GM13976 (cell line): ENCODE measurements around the gene MYBBP1A.

Source experiments
- DNase-seq: peaks from one replicate; pipeline ENCODE4 v3.0.0; 2012; ENCODE audit warnings: low spot score
- CTCF ChIP-seq: IDR thresholded peaks from 2 replicates; pipeline ENCODE4 v1.5.1; 2012; ENCODE audit warnings: borderline replicate concordance, mild to moderate bottlenecking; ENCODE audit not compliant: insufficient read depth; ENCODE audit errors: extremely low read depth, missing control alignments, control extremely low read depth
- in situ Hi-C: fragments of 300-500 bp; cut with MboI; formaldehyde crosslinking; loops from one replicate; pipeline ENCODE4 v1.12.0; 2022; ENCODE audit warnings: low sequenced_read_pairs, mixed read lengths, inconsistent platforms; ENCODE audit not compliant: unreplicated experiment

The MYBBP1A gene

GRCh38 chr17:4509923-4510617 lies 45.1 kb downstream of the MYBBP1A start:
- TF ChIP-seq CTCF, result no peak
- no peak for DNase-seq
- in situ Hi-C loops, result no loop called here

GRCh38 chr17:4509401-4509800 lies 45.8 kb downstream of the MYBBP1A start:
- no peak for TF ChIP-seq CTCF
- in situ Hi-C loops, result no loop called here
- peak; percentile 68 for DNase-seq

DNA sequence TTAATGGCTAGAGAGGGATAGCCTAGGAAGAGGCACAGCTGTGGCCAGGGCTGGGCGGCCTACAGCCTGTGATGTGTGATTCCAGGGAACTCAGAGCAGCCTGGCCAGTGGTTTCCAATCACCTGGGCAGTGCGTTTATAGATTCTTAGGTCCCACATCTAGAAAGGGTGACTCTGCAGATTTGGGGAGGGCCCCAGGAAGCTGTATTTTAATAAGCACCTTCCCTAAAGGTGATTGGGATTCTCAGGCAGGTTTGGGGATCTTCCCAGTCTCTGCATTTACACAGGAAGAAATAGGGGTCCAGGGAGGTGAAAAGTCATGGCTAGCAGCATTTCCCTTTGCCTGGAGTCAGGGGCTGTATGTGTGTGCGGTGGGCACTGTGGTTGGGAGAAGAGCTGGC lies 47.0 kb downstream of the MYBBP1A start:
- in situ Hi-C loops, result no loop called here
- no peak for TF ChIP-seq CTCF
- DNase-seq, result no peak

DNA sequence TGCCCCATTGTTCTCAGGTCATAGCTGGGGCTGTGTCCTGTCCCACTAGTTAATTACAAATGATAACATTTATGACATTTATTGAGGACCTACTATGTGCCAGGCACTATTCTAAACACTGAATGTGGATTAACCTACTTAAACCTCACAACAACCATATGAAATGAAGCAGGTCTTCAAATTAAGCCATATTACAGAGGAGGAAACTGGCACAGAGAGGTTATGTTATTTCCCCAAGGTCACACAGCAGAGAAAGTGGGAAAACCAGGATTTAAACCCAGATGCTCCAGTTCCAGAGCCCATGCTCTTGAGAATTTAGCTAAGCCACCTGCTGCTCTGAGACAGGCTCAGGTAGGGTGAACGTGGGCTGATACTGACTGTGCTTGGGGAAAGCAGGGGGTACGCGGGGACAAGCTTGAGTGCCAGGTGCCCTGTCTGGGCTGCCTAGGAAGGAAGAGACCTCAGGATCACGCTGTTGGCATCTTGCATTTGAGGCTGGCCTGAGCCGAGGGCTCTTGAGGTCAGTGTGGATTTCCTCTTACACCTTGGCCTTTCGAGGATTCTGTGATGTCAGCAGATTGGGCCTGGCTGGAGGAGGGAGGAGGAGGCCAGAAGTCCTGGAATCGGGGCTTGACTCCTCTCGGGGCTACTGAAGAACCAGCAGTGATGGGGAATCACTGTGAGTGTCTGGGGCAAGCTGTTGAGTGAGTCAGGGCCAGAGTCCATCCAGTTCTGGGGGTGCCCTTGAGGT lies 47.6 kb downstream of the MYBBP1A start:
- in situ Hi-C loops, result no loop called here
- TF ChIP-seq CTCF, result no peak
- DNase-seq, result no peak

GRCh38 chr17:4506892-4507291 lies 48.3 kb downstream of the MYBBP1A start:
- no peak for TF ChIP-seq CTCF
- DNase-seq, result no peak
- in situ Hi-C loops, result no loop called here

DNA sequence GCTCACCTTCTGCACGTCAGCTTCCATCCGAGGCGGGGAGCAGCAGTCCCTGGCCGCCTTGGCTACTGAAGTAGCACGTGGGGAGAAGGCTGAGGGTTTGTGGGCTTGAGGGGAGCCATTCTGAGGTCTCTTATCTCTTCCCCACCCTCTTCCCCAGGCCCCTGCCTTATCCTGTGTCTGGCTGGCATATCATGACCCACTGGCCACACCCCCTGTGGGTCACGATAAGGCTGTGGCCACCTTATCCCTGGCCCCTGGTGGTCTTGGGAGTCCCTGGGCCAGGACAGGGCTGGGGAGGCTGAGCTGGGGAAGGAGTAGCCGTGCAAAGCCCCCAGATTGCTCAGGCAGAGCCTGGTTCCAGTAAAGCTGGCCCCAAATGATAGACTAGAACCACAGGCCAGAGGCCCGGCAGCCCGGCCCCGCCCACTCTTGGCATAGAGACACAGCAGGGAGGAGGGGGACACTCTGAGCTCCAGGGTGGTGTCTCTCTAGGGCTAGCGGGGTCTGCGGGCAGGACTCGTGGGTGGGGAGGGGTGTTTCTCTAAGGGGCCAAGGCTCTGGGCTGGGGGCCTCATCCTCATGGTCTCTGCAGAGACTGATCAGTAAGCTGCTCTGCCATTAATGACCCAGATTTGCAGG lies 48.9 kb downstream of the MYBBP1A start:
- in situ Hi-C loops, result no loop called here
- no peak for DNase-seq

More for the DNA sequence above, 48.9 kb downstream of the MYBBP1A start:
- TF ChIP-seq CTCF, result no peak
